ENCODE data around the gene TCERG1L.
"Not testable (repeated sequence)": the region's sequence is repeated elsewhere in the genome, so short reads cannot be mapped to it uniquely, and the experiment has no call there.

The TCERG1L gene
- total RNA-seq: 0.09 to 0.20 reads per million in 2 donors

GRCh38 chr10:131311661-131312477 lies at the start of gene TCERG1L:
Gene TCERG1L, minus strand, starts transcription at chr10:131311721. Its CDS starts 86 bp downstream, at chr10:131311635.
- no peak for DNase-seq

- no peak for DNase-seq
Measured at GRCh38 chr10:131358741-131359442, 47.4 kb upstream of the TCERG1L start.

GRCh38 chr10:131356442-131356841 lies 44.9 kb upstream of the TCERG1L start:
- DNase-seq: no peak

GRCh38 chr10:131355881-131356280 lies 44.4 kb upstream of the TCERG1L start:
- DNase-seq: no peak

GRCh38 chr10:131355056-131355455 lies 43.5 kb upstream of the TCERG1L start:
- DNase-seq: no peak

GRCh38 chr10:131354380-131354779 lies 42.9 kb upstream of the TCERG1L start:
- DNase-seq: no peak

GRCh38 chr10:131352765-131353290 lies 41.3 kb upstream of the TCERG1L start:
- no peak for DNase-seq

- DNase-seq: no peak
Measured at GRCh38 chr10:131350660-131351059, 39.1 kb upstream of the TCERG1L start.

GRCh38 chr10:131350245-131350644 lies 38.7 kb upstream of the TCERG1L start:
- DNase-seq: no peak

- no peak for DNase-seq
Measured at GRCh38 chr10:131346456-131346855, 34.9 kb upstream of the TCERG1L start.

- DNase-seq: no peak
Measured at GRCh38 chr10:131345691-131346090, 34.2 kb upstream of the TCERG1L start.

GRCh38 chr10:131344747-131345146 lies 33.2 kb upstream of the TCERG1L start:
- no peak for DNase-seq

GRCh38 chr10:131337741-131338140 lies 26.2 kb upstream of the TCERG1L start:
- no peak for DNase-seq

GRCh38 chr10:131332821-131333220 lies 21.3 kb upstream of the TCERG1L start:
- DNase-seq: no peak

GRCh38 chr10:131323880-131324279 lies 12.4 kb upstream of the TCERG1L start:
- no peak for DNase-seq

- DNase-seq: no peak
Measured at GRCh38 chr10:131323025-131323424, 11.5 kb upstream of the TCERG1L start.

- DNase-seq: not testable (repeated sequence)
Measured at GRCh38 chr10:131322575-131322974, 11.1 kb upstream of the TCERG1L start.

- no peak for DNase-seq
Measured at GRCh38 chr10:131320860-131321604, 9.5 kb upstream of the TCERG1L start.

GRCh38 chr10:131318814-131319213 lies 7.3 kb upstream of the TCERG1L start:
- no peak for DNase-seq

GRCh38 chr10:131318291-131318690 lies 6.8 kb upstream of the TCERG1L start:
- no peak for DNase-seq

- no peak for DNase-seq
Measured at GRCh38 chr10:131316321-131317075, 5.0 kb upstream of the TCERG1L start.

- DNase-seq: no peak
Measured at GRCh38 chr10:131315344-131315743, 3.8 kb upstream of the TCERG1L start.
